ENCODE data around the gene SNAI3.

SNAI3 gene

DNA sequence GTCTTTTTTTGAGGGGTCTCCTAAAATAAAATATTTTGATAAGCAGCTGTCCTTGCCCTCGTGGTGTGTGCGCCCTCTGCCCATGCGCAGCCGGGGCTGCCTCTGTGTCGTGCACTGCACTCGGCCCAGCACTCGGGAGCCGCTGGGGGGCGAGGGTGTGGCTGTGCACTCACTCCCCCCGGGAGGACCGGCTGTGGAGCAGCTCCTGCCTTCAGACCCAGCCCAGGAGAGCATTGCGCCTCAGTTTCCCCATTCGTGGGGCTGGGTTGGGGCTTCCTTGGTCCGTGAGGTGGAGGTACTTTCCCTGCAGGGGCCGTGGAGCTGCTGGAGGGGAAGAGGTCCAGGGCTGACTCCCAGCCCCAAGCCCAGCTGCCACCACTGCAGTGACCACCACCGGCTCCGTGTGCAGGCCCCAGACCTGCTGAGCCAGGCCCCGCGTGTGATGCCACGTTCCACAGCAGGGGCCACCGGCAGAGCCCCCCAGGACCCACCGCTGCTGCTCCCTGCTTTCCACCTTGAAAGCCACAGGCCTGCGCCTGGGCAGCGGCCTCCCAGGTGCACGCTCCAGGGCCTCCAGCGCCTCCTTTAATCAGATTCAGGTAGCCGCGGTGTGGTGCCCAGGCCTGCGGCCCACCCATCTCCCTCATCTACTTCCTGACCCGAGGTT is 54.3 kb downstream of the SNAI3 start:
- no peak for DNase-seq

DNA sequence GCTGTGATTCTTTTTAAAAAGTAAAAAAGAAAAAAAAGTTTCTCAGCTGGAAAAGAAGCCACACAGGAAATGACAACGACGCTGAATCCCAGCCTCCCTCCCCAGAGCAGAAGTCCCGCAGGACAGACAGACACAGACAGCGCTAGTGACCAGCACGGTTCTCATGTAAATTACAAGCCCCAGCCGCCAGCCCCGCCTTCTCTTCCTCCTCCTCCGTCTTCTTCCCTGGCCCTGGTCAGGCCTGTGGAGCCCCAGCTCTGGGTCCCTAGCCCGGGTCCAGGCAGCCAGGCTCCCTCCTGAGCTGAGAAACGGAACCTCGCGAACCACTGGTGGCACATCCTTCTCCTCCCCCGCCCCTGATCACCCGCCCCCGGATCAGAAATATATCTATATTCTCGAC is 54.9 kb downstream of the SNAI3 start:
- no peak for DNase-seq

DNA sequence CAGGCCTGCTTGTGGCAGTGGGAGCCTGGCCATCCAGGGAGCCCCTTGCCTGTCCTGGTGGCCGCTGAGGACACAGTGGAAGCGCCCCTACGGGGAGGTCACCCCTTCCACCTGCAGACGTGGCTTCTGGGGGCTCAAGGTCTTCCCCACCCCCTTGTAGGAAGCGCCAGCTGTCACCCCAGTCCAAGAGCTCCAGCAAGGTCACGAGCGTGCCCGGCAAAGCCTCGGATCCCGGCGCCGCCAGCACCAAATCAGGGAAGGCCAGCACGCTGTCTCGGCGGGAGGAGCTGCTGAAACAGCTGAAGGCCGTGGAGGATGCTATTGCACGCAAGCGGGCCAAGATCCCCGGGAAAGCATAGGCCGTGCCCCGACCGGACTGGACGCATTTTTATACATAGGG is 55.4 kb downstream of the SNAI3 start:
- DNase-seq: no peak

DNA sequence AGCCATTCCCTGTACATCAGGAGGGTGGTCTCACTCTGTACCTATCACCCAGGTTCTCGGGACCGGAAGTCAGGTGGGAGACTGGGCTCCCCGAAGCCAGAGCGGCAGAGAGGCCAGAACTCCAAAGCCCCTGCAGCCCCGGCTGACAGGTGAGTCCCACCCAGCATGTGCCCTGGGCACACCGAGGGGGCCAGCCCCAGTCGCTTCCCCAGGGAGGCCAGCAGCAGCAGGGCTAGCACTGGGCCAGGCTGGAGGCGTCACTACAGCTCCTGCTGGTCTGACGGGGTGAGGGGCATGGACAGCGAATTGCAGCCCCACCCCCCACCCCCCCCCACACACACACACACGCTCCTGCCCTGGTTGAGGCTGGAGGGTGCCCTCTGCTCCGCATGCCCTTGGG is 55.9 kb downstream of the SNAI3 start:
- DNase-seq: no peak

DNA sequence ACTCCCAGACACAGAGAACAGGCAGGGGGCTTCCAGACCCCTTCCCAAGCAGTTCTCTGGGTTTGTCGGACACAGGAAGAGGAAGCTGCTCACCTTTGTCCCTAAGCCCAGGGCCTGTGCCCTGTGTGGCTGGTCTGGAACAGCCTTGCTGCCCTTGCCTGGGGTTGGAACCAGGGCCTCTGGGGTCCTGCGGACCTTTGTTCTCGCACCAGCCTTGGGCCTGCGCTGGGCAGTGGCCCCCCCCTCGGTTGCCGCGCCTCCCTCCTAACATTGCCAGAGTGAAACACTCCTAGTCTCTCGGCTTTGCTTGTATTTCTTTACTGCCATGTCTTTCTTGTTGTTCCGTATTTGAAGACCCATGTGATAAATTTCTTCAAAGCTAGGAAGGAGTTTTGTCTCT is 56.5 kb downstream of the SNAI3 start:
- DNase-seq: no peak

DNA sequence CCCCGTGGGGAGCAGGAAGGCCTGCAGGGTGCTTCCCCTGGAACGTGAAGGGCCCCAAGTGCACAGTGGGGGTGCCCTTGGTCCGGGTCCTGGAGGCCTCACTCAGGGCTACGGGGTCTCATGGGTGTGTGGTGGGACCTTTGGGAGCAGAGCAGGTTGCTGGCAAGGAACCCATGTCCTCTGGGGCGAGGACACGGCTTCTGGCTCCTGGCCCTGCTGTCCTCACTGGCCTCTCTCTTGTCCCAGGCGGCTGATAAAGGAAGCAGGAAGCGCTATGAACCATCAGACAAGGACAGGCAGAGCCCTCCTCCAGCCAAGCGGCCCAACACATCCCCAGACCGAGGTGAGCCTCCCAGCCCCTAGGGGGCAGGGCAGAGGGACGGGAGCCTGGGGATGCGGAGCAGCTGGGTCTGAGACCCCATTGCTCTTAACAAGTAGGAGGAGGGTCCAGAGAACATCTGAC is 57.8 kb downstream of the SNAI3 start:
- no peak for DNase-seq
